ENCODE measurements around the gene ISM2. TPM values are rescaled to one million over a fixed set of nuclear protein-coding genes. Genes with fewer than 3 reads are reported as not detected.

The ISM2 gene
- total and polyA plus RNA-seq, 12 donors, result 0.08 to 0.22 (median 0.14) TPM; not detected in 8

DNA sequence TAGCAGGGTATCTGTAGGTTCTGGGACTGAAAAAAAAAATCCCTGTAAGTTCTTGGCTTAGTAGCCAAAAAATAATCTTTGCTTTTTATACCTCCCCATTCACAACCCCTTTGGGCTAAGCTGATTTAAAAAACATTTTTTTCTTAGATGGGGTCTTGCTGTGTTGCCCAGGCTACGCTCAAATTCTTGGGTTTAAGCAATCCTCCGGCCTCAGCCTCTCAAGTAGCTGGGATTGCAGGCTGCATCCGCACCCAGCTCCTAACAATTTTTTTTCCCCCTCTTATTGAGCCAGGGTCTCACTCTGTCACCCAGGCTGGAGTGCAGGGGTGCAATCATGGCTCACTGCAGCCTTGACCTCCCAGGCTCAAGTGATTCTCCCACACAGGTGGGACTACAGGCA lies 9.1 kb upstream of the ISM2 start:
- Histone ChIP-seq H3K4me1 (replicated peaks in 1 of 2) (no peaks in the 10 kb centered on the region), H3K9me3 (replicated peaks in 1 of 3) (no peaks in the 10 kb centered on the region), H3K4me3 (no peak overlapping the region), H3K27ac (no peak overlapping the region), H3K27me3 (no peaks in the 10 kb centered on the region), H3K36me3 (replicated peaks in 1 of 2) (peaks cover 0 to 36% of the 10 kb centered on the region in 2 donors)
- intact Hi-C loops (cut with DNase I), result no loop called here
- no peak for DNase-seq
- 96 to 98% (median 98%) methylated on average over 3 of the region's 3 CpGs for WGBS, 4 donors
- TF ChIP-seq, protein P1, sequence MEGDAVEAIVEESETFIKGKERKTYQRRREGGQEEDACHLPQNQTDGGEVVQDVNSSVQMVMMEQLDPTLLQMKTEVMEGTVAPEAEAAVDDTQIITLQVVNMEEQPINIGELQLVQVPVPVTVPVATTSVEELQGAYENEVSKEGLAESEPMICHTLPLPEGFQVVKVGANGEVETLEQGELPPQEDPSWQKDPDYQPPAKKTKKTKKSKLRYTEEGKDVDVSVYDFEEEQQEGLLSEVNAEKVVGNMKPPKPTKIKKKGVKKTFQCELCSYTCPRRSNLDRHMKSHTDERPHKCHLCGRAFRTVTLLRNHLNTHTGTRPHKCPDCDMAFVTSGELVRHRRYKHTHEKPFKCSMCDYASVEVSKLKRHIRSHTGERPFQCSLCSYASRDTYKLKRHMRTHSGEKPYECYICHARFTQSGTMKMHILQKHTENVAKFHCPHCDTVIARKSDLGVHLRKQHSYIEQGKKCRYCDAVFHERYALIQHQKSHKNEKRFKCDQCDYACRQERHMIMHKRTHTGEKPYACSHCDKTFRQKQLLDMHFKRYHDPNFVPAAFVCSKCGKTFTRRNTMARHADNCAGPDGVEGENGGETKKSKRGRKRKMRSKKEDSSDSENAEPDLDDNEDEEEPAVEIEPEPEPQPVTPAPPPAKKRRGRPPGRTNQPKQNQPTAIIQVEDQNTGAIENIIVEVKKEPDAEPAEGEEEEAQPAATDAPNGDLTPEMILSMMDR (IDR thresholded peaks at IDR 0.05), result no peak
- no peak for TF ChIP-seq POLR2A (IDR thresholded peaks at IDR 0.05)

DNA sequence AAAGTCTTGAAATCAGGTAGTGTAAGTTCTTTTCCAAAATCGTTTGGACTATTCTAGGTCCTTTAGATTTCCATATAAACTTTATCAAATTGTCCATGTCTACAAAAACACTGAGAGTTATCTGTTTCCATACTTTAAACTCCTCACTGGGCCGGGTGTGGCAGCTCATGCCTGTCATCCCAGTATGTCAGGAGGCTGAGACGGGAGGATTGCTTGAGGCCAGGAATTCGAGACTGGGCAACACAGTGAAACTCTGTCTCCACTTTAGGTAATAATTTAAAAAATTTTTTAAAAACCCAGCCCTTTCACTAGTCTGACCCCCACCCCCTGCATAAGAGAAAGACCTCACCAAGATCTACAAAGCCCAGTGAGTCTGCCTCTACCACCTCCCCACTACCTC lies 6.4 kb upstream of the ISM2 start:
- no peak overlapping the region for H3K27ac ChIP-seq
- intact Hi-C loops (cut with DNase I), result no loop called here
- peaks cover 0 to 15% of the 10 kb centered on the region in 2 donors for H3K36me3 ChIP-seq (replicated peaks in 1 of 2)
- DNase-seq, result no peak
- 72 to 85% (median 73%) methylated on average over 4 of the region's 4 CpGs for WGBS, 4 donors
- TF ChIP-seq, protein P1 (IDR thresholded peaks at IDR 0.05), result no peak
- no peak for TF ChIP-seq POLR2A (IDR thresholded peaks at IDR 0.05)
- H3K9me3 ChIP-seq (replicated peaks in 1 of 3), result no peaks in the 10 kb centered on the region
- H3K27me3 ChIP-seq, result no peaks in the 10 kb centered on the region
- H3K4me3 ChIP-seq, result no peak overlapping the region
- H3K4me1 ChIP-seq (replicated peaks in 1 of 2), result no peaks in the 10 kb centered on the region

DNA sequence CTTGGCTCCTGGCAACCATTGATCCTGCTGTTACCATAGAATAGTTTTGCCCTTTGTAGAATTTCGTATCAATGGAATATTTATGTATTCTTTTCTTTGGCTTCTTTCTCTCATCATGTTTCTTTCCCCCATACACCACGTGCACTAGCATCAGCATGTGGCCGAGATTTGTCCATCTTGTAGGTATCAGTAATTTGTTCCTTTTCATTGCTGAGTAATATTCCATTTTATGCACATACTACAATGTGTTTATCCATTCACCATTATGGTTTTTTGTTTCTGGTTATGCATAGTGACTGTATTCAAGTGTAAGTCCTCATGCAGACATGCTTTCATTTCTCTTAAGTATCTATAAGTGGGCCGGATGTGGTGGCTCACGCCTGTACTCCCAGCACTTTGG lies 4.5 kb upstream of the ISM2 start:
- Histone ChIP-seq H3K4me3 (no peak overlapping the region), H3K27ac (no peak overlapping the region), H3K27me3 (peaks cover 6% of the 10 kb centered on the region), H3K9me3 (replicated peaks in 1 of 3) (no peaks in the 10 kb centered on the region), H3K4me1 (replicated peaks in 1 of 2) (peaks cover 4 to 14% of the 10 kb centered on the region in 2 donors), H3K36me3 (replicated peaks in 1 of 2) (peaks cover 0 to 7% of the 10 kb centered on the region in 2 donors)
- no peak for TF ChIP-seq POLR2A (IDR thresholded peaks at IDR 0.05)
- TF ChIP-seq, protein P1 (IDR thresholded peaks at IDR 0.05), result no peak
- no peak for DNase-seq
- intact Hi-C loops (cut with DNase I), result no loop called here
- 96 to 99% (median 97%) methylated on average over 5 of the region's 5 CpGs for WGBS, 4 donors

DNA sequence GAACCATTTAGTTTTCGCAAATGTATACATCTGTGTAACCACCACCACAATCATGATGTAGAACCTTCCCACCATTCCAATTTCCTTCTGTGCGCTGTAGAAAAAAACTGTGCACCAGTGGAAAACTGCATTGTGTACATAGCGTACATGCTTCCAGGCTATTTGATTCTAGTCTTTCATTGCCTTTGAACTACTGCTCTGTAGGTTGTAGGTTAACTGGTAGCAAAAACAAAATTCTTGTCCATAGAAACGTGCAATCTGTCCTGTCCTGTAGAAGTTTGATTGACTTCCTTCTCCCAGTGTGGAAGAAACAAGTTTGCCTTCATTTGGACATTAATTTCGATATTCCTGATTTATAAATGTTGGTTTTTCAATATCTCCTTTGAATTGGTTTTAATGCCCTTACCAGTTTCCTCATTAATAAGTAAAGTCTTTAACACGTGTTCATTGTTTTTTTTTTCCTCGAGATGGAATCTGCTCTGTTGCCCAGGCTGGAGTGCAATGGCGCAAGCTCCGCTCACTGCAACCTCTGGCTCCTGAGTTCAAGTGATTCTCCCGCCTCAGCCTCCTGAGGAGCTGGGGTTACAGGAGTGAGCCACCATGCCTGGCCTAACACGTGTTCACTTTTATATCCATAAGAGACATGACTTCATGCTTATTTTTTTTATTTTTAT lies 3.6 kb upstream of the ISM2 start:
- no peaks in the 10 kb centered on the region for H3K36me3 ChIP-seq (replicated peaks in 1 of 2)
- H3K4me3 ChIP-seq, result no peak overlapping the region
- no peak overlapping the region for H3K27ac ChIP-seq
- intact Hi-C loops (cut with DNase I), result no loop called here
- H3K27me3 ChIP-seq, result peaks cover 6% of the 10 kb centered on the region
- DNase-seq, result no peak
- 80 to 81% (median 81%) methylated on average over 11 of the region's 11 CpGs for WGBS, 4 donors
- H3K9me3 ChIP-seq (replicated peaks in 1 of 3), result no peaks in the 10 kb centered on the region
- TF ChIP-seq POLR2A (IDR thresholded peaks at IDR 0.05), result no peak
- TF ChIP-seq, protein P1 (IDR thresholded peaks at IDR 0.05), result no peak
- H3K4me1 ChIP-seq (replicated peaks in 1 of 2), result peaks cover 5 to 17% of the 10 kb centered on the region in 2 donors
